A673 (cell line): ENCODE results near the gene FGF14.

Experiments
- EZH2 ChIP-seq: fragments of 200-600 bp; sonication (generic); IDR thresholded peaks from 2 replicates; pipeline ENCODE4 v1.6.1; 2017; ENCODE audit warnings: borderline replicate concordance, low read depth, mild to moderate bottlenecking, mixed read lengths, antibody characterized with exemption, low read length; ENCODE audit not compliant: poor library complexity, severe bottlenecking
- TF ChIP-seq, protein P1 (sequence below): fragments of 300-800, 200-600 bp; sonication (generic); conservative IDR thresholded peaks from 2 replicates; pipeline ENCODE4 v1.5.1; 2017; ENCODE audit warnings: low read depth, mild to moderate bottlenecking, antibody characterized with exemption, low read length, moderate library complexity, mixed read lengths

DNA sequence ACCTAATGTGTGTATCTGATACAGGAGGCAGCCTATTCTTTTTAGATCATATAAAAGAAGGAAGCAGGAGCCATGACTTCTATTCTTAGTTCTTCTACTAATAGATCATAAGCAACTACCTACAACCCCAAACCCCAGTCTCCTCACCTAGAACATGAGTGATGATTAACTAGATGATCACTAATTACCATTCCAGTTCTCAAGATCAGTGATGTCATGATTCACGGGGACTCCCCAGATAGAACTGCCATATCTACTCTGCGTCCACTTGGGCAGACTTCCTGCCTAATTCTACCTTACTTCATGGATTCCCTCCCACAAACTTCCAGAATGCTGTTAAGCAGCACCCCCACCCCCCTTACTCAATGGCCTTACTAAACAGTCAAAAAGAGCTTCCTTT, 380.1 kb downstream of the FGF14 start:
- TF ChIP-seq EZH2: no peak
- TF ChIP-seq, protein P1, sequence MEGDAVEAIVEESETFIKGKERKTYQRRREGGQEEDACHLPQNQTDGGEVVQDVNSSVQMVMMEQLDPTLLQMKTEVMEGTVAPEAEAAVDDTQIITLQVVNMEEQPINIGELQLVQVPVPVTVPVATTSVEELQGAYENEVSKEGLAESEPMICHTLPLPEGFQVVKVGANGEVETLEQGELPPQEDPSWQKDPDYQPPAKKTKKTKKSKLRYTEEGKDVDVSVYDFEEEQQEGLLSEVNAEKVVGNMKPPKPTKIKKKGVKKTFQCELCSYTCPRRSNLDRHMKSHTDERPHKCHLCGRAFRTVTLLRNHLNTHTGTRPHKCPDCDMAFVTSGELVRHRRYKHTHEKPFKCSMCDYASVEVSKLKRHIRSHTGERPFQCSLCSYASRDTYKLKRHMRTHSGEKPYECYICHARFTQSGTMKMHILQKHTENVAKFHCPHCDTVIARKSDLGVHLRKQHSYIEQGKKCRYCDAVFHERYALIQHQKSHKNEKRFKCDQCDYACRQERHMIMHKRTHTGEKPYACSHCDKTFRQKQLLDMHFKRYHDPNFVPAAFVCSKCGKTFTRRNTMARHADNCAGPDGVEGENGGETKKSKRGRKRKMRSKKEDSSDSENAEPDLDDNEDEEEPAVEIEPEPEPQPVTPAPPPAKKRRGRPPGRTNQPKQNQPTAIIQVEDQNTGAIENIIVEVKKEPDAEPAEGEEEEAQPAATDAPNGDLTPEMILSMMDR: no peak
